IMR-90 (cell line): ENCODE measurements around the gene N4BP2. TPM values are rescaled to one million over a fixed set of nuclear protein-coding genes. Genes with fewer than 3 reads are reported as not detected.

Experiments used
- ATAC-seq: fragments of 200-7000 bp; cut with Tn5 transposase; 2 replicates; pipeline ENCODE4 v1.9.1; 2020; ENCODE audit warnings: low read depth, mild to moderate bottlenecking, moderate library complexity
- BruUV-seq: library from RNA; stranded (reverse); fragments of 400-500 nt; replicated peaks from 2 replicates; lab custom pipeline; 2021; lab: Mats Ljungman, UMichigan
- CTCF ChIA-PET: fragments of 300-600 bp; formaldehyde crosslinking; extraction: SDS; loops from one replicate; lab custom pipeline; 2021; ENCODE audit warnings: antibody characterized with exemption; lab: Yijun Ruan, JAX
- POLR2A ChIA-PET: fragments of 300-600 bp; sonication (Branson Sonifier 250); formaldehyde crosslinking; loops from one replicate; lab custom pipeline; 2022; ENCODE audit warnings: antibody characterized with exemption; ENCODE audit not compliant: unreplicated experiment; lab: Charles Lee
- DNase-seq: peaks from one replicate; pipeline ENCODE4 v3.0.0; 2013
- H2AFZ ChIP-seq: replicated peaks from 2 replicates; pipeline ENCODE3; 2013; ENCODE audit warnings: low read length, mild to moderate bottlenecking; ENCODE audit not compliant: poor library complexity
- H2AK5ac ChIP-seq: 2 replicates; pipeline ENCODE4 v1.6.1; 2013; ENCODE audit warnings: low read depth, low read length, inconsistent platforms
- H2AK9ac ChIP-seq: replicated peaks from 2 replicates; pipeline ENCODE3; 2013; ENCODE audit warnings: mild to moderate bottlenecking, low read depth, low read length, moderate library complexity; ENCODE audit not compliant: poor library complexity
- H2BK120ac ChIP-seq: 2 replicates; pipeline ENCODE4 v1.6.1; 2013; ENCODE audit warnings: low read depth, low read length, inconsistent platforms
- H2BK15ac ChIP-seq: 3 replicates; pipeline ENCODE4 v1.6.1; 2013; ENCODE audit warnings: low read depth, low read length, inconsistent platforms
- H2BK20ac ChIP-seq: 2 replicates; pipeline ENCODE4 v1.6.1; 2013; ENCODE audit warnings: low read depth, mild to moderate bottlenecking, inconsistent platforms, low read length, moderate library complexity
- H2BK5ac ChIP-seq: 2 replicates; pipeline ENCODE4 v1.6.1; 2013; ENCODE audit warnings: mild to moderate bottlenecking, low read depth, low read length, inconsistent platforms; ENCODE audit not compliant: poor library complexity, severe bottlenecking
- H3K14ac ChIP-seq: replicated peaks from 2 replicates; pipeline ENCODE4 v1.6.1; 2013; ENCODE audit warnings: low read depth, low read length, inconsistent platforms
- H3K18ac ChIP-seq: 2 replicates; pipeline ENCODE4 v1.6.1; 2013; ENCODE audit warnings: low read depth, low read length, control low read depth
- H3K23ac ChIP-seq: 2 replicates; pipeline ENCODE4 v1.6.1; 2013; ENCODE audit warnings: low read depth, low read length, inconsistent platforms
- H3K27ac ChIP-seq: 2 replicates; pipeline ENCODE4 v1.5.1; 2013; ENCODE audit warnings: mild to moderate bottlenecking, control low read depth, low read length; ENCODE audit not compliant: insufficient read depth
- H3K27me3 ChIP-seq: 2 replicates; pipeline ENCODE4 v1.6.1; 2013; ENCODE audit warnings: low read length; ENCODE audit not compliant: control insufficient read depth, insufficient read depth
- H3K36me3 ChIP-seq: 2 replicates; pipeline ENCODE4 v1.6.1; 2013; ENCODE audit warnings: low read length, mixed read lengths; ENCODE audit not compliant: control insufficient read depth, insufficient read depth
- H3K4ac ChIP-seq: 2 replicates; pipeline ENCODE4 v1.6.1; 2013; ENCODE audit warnings: low read depth, low read length, inconsistent platforms
- H3K4me1 ChIP-seq: 2 replicates; pipeline ENCODE4 v1.6.1; 2013; ENCODE audit warnings: low read length, mixed read lengths; ENCODE audit not compliant: control insufficient read depth, insufficient read depth
- H3K4me2 ChIP-seq: 2 replicates; pipeline ENCODE4 v1.6.1; 2013; ENCODE audit warnings: low read depth, mild to moderate bottlenecking, control low read depth, low read length, moderate library complexity
- H3K4me3 ChIP-seq: 2 replicates; pipeline ENCODE4 v1.5.1; 2013; ENCODE audit warnings: low read depth, mild to moderate bottlenecking, control low read depth, low read length, moderate library complexity; ENCODE audit not compliant: insufficient read depth
- H3K56ac ChIP-seq: 2 replicates; pipeline ENCODE4 v1.6.1; 2013; ENCODE audit warnings: low read length, inconsistent platforms; ENCODE audit not compliant: insufficient read depth; ENCODE audit errors: extremely low read depth
- H3K79me1 ChIP-seq, 2 experiments: 2 replicates each; pipeline ENCODE4 v1.6.1; 2013; ENCODE audit warnings: low read length in 2 of 2, inconsistent platforms in 1 of 2, low read depth in 1 of 2
- H3K9ac ChIP-seq: 2 replicates; pipeline ENCODE4 v1.6.1; 2013; ENCODE audit warnings: low read depth, low read length, control low read depth
- H3K9me1 ChIP-seq: 2 replicates; pipeline ENCODE4 v1.6.1; 2013; ENCODE audit warnings: low read length, inconsistent platforms; ENCODE audit not compliant: insufficient read depth
- H3K9me3 ChIP-seq: 2 replicates; pipeline ENCODE4 v1.6.1; 2013; ENCODE audit warnings: low read length; ENCODE audit not compliant: control insufficient read depth, insufficient read depth
- H4K20me1 ChIP-seq: 2 replicates; pipeline ENCODE4 v1.6.1; 2013; ENCODE audit warnings: low read length, inconsistent platforms; ENCODE audit not compliant: insufficient read depth
- H4K5ac ChIP-seq: 2 replicates; pipeline ENCODE4 v1.6.1; 2013; ENCODE audit warnings: mild to moderate bottlenecking, low read depth, low read length, control low read depth
- H4K8ac ChIP-seq, 2 experiments: 2 replicates each; pipeline ENCODE4 v1.6.1; 2013; ENCODE audit warnings: low read depth in 2 of 2, low read length in 2 of 2, control low read depth in 1 of 2, inconsistent platforms in 1 of 2
- H4K91ac ChIP-seq: 2 replicates; pipeline ENCODE4 v1.6.1; 2013; ENCODE audit warnings: low read depth, low read length, inconsistent platforms; ENCODE audit not compliant: insufficient read depth
- BHLHE40 ChIP-seq: fragments of 150-350 bp; IDR thresholded peaks from 2 replicates; pipeline ENCODE4 v1.6.1; 2016; ENCODE audit warnings: mild to moderate bottlenecking, low read depth, low read length
- CEBPB ChIP-seq: IDR thresholded peaks from 2 replicates; pipeline ENCODE4 v1.6.1; 2012; ENCODE audit warnings: low read depth, low read length, improper control_type of control experiment
- CHD1 ChIP-seq: IDR thresholded peaks from 2 replicates; pipeline ENCODE4 v1.6.1; 2012; ENCODE audit warnings: low read depth, low read length, improper control_type of control experiment
- FOS ChIP-seq: fragments of 150-350 bp; IDR thresholded peaks from 2 replicates; pipeline ENCODE4 v1.6.1; 2016; ENCODE audit warnings: low read depth, low read length
- MAFK ChIP-seq: IDR thresholded peaks from 2 replicates; pipeline ENCODE4 v1.6.1; 2012; ENCODE audit warnings: low read depth, low read length, improper control_type of control experiment
- MXI1 ChIP-seq: IDR thresholded peaks from 2 replicates; pipeline ENCODE4 v1.6.1; 2012; ENCODE audit warnings: low read depth, mild to moderate bottlenecking, low read length, moderate library complexity, borderline replicate concordance
- NFE2L2 ChIP-seq: fragments of 150-350 bp; IDR thresholded peaks from 2 replicates; pipeline ENCODE4 v1.6.1; 2016; ENCODE audit warnings: low read depth, mild to moderate bottlenecking, low read length
- POLR2A ChIP-seq: IDR thresholded peaks from 2 replicates; pipeline ENCODE4 v1.6.1; 2012; ENCODE audit warnings: mild to moderate bottlenecking, low read depth, low read length
- RAD21 ChIP-seq: IDR thresholded peaks from 2 replicates; pipeline ENCODE4 v1.6.1; 2012; ENCODE audit warnings: low read length, improper control_type of control experiment
- RCOR1 ChIP-seq: IDR thresholded peaks from 2 replicates; pipeline ENCODE4 v1.6.1; 2012; ENCODE audit warnings: mild to moderate bottlenecking, low read length, improper control_type of control experiment; ENCODE audit not compliant: insufficient replicate concordance
- RFX5 ChIP-seq: IDR thresholded peaks from 2 replicates; pipeline ENCODE4 v1.8.0; 2012; ENCODE audit warnings: low read depth, mild to moderate bottlenecking, low read length, moderate library complexity
- SMC3 ChIP-seq: fragments of 150-350 bp; IDR thresholded peaks from 2 replicates; pipeline ENCODE4 v1.6.1; 2016; ENCODE audit warnings: low read depth, mild to moderate bottlenecking, antibody characterized with exemption, low read length, moderate library complexity
- WGBS, 2 experiments: methylation state at CpG; one replicate each; pipeline versions ENCODE4 v1.1.5 to v1.1.7; 2013; ENCODE audit warnings: missing lambda C conversion rate in 2 of 2; ENCODE audit not compliant: insufficient read length in 1 of 2; ENCODE audit errors: extremely low coverage in 2 of 2; 5-methylcytosine and 5-hydroxymethylcytosine counted together
- dilution Hi-C: fragments of 300-500 bp; cut with HindIII; formaldehyde crosslinking; loops from one replicate; pipeline ENCODE4 v1.14.3; 2018; ENCODE audit warnings: low sequenced_read_pairs; ENCODE audit not compliant: unreplicated experiment
- in situ Hi-C: fragments of 300-500 bp; cut with MboI; formaldehyde crosslinking; loops from 3 replicates; pipeline ENCODE4 v1.14.3; 2019; ENCODE audit warnings: low sequenced_read_pairs, inconsistent platforms, mixed read lengths
- intact Hi-C: fragments of 100-400 bp; cut with micrococcal nuclease; formaldehyde crosslinking; loops from 2 replicates; pipeline ENCODE4 v1.10.0; 2022
- polyA plus RNA-seq, 3 experiments: library from polyadenylated mRNA; depleted of rRNA; stranded (reverse); fragments of >200 nt; gene quantifications; 2 replicates each; pipeline ENCODE4 v1.2.3, GENCODE V29; 2012; ENCODE audit warnings: low replicate concordance in 1 of 3
- total RNA-seq: library from RNA; depleted of rRNA; stranded (reverse); fragments of >200 nt; gene quantifications from 2 replicates; pipeline ENCODE4 v1.2.3, GENCODE V29; 2012
- TF ChIP-seq, protein P1 (sequence below): fragments of 150-350 bp; IDR thresholded peaks from 2 replicates; pipeline ENCODE4 v1.6.1; 2017; ENCODE audit warnings: mild to moderate bottlenecking, antibody characterized with exemption, low read length, low read depth

The N4BP2 gene
- total and polyA plus RNA-seq, 2 of the 4 experiments (the other 2 are of a cell fraction): 0.84 to 2.2 TPM

DNA sequence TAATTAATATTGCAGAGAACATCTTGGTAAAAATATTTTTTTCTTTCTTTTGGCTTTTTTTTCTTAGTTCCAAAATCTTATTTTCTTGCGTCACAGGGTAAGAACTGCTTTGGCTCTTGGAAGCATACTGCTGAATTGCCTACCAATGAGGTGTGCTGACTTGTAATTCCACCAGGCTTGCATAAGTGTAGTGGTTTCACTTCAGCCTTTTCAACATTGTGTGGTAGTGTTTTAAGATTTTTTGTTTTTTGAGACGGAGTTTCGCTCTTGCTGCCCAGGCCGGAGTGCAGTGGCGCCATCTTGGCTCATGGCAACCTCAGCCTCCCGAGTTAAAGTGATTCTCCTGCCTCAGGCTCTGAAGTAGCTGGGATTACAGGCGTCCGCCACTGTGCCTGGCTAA is 42.4 kb downstream of the N4BP2 start:
- Histone ChIP-seq H4K5ac (no peak overlapping the region), H4K20me1 (no peaks in the 10 kb centered on the region), H3K79me1 (no peaks in the 10 kb centered on the region), H3K4ac (no peak overlapping the region), H3K14ac (no peak overlapping the region), H2AK9ac (no peak overlapping the region), H2BK20ac (no peak overlapping the region), H3K27me3 (no peaks in the 10 kb centered on the region), H2AK5ac (no peak overlapping the region), H3K4me3 (no peak overlapping the region), H3K36me3 (0 out of 2 replicates have a peak, but pooled peaks cover 2% of the 10 kb centered on the region), H3K9me3 (no peaks in the 10 kb centered on the region), H2AFZ (no peak overlapping the region), H3K23ac (no peak overlapping the region), H3K56ac (no peak overlapping the region), H3K4me1 (no peaks in the 10 kb centered on the region), H2BK15ac (no peak overlapping the region), H2BK120ac (no peak overlapping the region), H3K4me2 (no peak overlapping the region), H3K9ac (no peak overlapping the region), H4K8ac (no peak overlapping the region), H3K27ac (no peak overlapping the region), H3K18ac (no peak overlapping the region), H3K9me1 (no peaks in the 10 kb centered on the region; the same call in 1 of the 2 replicates), H4K91ac (no peak overlapping the region), H2BK5ac (no peak overlapping the region)
- in situ Hi-C loops (no loop called here), dilution Hi-C loops (no loop called here), intact Hi-C loops (no loop called here)
- TF ChIP-seq MAFK (no peak), BHLHE40 (no peak), SMC3 (no peak), NFE2L2 (no peak), MXI1 (no peak), FOS (no peak), POLR2A (no peak), RAD21 (no peak), CHD1 (no peak), RFX5 (no peak), CEBPB (no peak), RCOR1 (no peak)
- TF ChIP-seq, protein P1, sequence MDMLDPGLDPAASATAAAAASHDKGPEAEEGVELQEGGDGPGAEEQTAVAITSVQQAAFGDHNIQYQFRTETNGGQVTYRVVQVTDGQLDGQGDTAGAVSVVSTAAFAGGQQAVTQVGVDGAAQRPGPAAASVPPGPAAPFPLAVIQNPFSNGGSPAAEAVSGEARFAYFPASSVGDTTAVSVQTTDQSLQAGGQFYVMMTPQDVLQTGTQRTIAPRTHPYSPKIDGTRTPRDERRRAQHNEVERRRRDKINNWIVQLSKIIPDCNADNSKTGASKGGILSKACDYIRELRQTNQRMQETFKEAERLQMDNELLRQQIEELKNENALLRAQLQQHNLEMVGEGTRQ: no peak
- no peak for DNase-seq
- ATAC-seq: no peak
- ChIA-PET POLR2A (no interaction called here), CTCF (no interaction called here)
- WGBS, 2 experiments: 80% methylated on average over 1 of the region's 8 CpGs; no CpG with 5 or more reads in 1 of the 2 experiments
- BruUV-seq: no TSS peak
